Naive thymus-derived CD4-positive, alpha-beta T cell (primary cell): ENCODE data around the gene MRPS34. TPM values are rescaled to one million over a fixed set of nuclear protein-coding genes. Genes with fewer than 3 reads are reported as not detected.

Experiments used
- ATAC-seq: fragments of 150-1000 bp; cut with Tn5 transposase; 2 replicates; pipeline ENCODE4 v1.10.0; 2021; ENCODE audit warnings: mild to moderate bottlenecking, moderate library complexity
- CTCF ChIA-PET: fragments of 350-600 bp; sonication (Branson Sonifier 250); formaldehyde crosslinking; loops from one replicate; lab custom pipeline; 2021; ENCODE audit warnings: antibody characterized with exemption; lab: Charles Lee
- POLR2A ChIA-PET: fragments of 350-600 bp; sonication (Branson Sonifier 250); formaldehyde crosslinking; loops from one replicate; lab custom pipeline; 2021; ENCODE audit warnings: antibody characterized with exemption, inconsistent platforms; lab: Charles Lee
- DNase-seq, 9 donors: peaks; one replicate each; pipeline versions ENCODE4 v3.0.0 to v3.0.0-alpha.2; 2020 to 2022; ENCODE audit warnings: mixed read lengths in 1 of 9
- H3K27ac ChIP-seq: one replicate; pipeline ENCODE4 v1.7.0; 2013; ENCODE audit warnings: mild to moderate bottlenecking, low read depth, low read length, moderate library complexity
- H3K27me3 ChIP-seq, 2 donors: one replicate each; pipeline ENCODE4 v1.7.0; 2013; ENCODE audit warnings: low read length in 2 of 2, mild to moderate bottlenecking in 2 of 2, moderate library complexity in 2 of 2; ENCODE audit not compliant: control insufficient read depth in 2 of 2, insufficient read depth in 2 of 2
- H3K36me3 ChIP-seq, 3 experiments: 1 replicate in 2 of 3; 2 replicates in 1 of 3; pipeline ENCODE4 v1.7.0; 2013; ENCODE audit warnings: low read length in 3 of 3, mild to moderate bottlenecking in 3 of 3, moderate library complexity in 1 of 3; ENCODE audit not compliant: insufficient read depth in 3 of 3, control insufficient read depth in 2 of 3
- H3K4me1 ChIP-seq, 2 donors: one replicate each; pipeline ENCODE4 v1.7.0; 2013; ENCODE audit warnings: low read length in 2 of 2, mild to moderate bottlenecking in 2 of 2, moderate library complexity in 1 of 2; ENCODE audit not compliant: control insufficient read depth in 2 of 2, insufficient read depth in 2 of 2
- H3K4me3 ChIP-seq: 2 replicates; pipeline ENCODE4 v1.7.0; 2013; ENCODE audit warnings: mild to moderate bottlenecking, low read length
- H3K9me3 ChIP-seq, 3 experiments: 1 replicate in 2 of 3; 2 replicates in 1 of 3; pipeline ENCODE4 v1.7.0; 2013; ENCODE audit warnings: low read length in 3 of 3; ENCODE audit not compliant: control insufficient read depth in 2 of 3
- H3K27ac Mint-ChIP-seq, 9 donors: one replicate each; pipeline ENCODE4 v1.8.0; 2020 to 2022; ENCODE audit warnings: mixed read lengths in 9 of 9, mild to moderate bottlenecking in 8 of 9, moderate library complexity in 5 of 9, inconsistent platforms in 2 of 9
- H3K27me3 Mint-ChIP-seq, 5 donors: one replicate each; pipeline ENCODE4 v1.8.0; 2021 to 2022; ENCODE audit warnings: mixed read lengths in 5 of 5, mild to moderate bottlenecking in 1 of 5
- H3K36me3 Mint-ChIP-seq, 5 donors: one replicate each; pipeline ENCODE4 v1.8.0; 2020 to 2022; ENCODE audit warnings: mixed read lengths in 5 of 5, mild to moderate bottlenecking in 3 of 5, inconsistent platforms in 1 of 5
- H3K4me1 Mint-ChIP-seq, 7 donors: one replicate each; pipeline ENCODE4 v1.8.0; 2020 to 2022; ENCODE audit warnings: mixed read lengths in 7 of 7, mild to moderate bottlenecking in 3 of 7, inconsistent platforms in 1 of 7
- H3K4me3 Mint-ChIP-seq, 10 donors: one replicate each; pipeline ENCODE4 v1.8.0; 2020 to 2022; ENCODE audit warnings: mild to moderate bottlenecking in 10 of 10, mixed read lengths in 10 of 10, moderate library complexity in 6 of 10, inconsistent platforms in 2 of 10
- H3K9me3 Mint-ChIP-seq, 11 donors: one replicate each; pipeline ENCODE4 v1.8.0; 2020 to 2022; ENCODE audit warnings: mixed read lengths in 11 of 11, mild to moderate bottlenecking in 4 of 11, inconsistent platforms in 1 of 11, moderate library complexity in 1 of 11
- intact Hi-C, 2 donors: fragments of 100-400 bp; cut with micrococcal nuclease; formaldehyde crosslinking; loops; one replicate each; pipeline ENCODE4 v1.15.1; 2023
- polyA plus RNA-seq, 2 donors: library from polyadenylated mRNA; unstranded; fragments of 300-500 nt; fragmentation: Illumina TruSeq; gene quantifications; one replicate each; pipeline ENCODE4 v1.2.3, GENCODE V29; 2021
- total RNA-seq, 6 experiments: library from RNA in 5 of 6; stranded (reverse) in 5 of 6; gene quantifications; 1 replicate in 5 of 6; 2 replicates in 1 of 6; pipeline ENCODE4 v1.2.3 and lab custom pipeline; 2021 to 2026

Gene MRPS34
- total and polyA plus RNA-seq, 7 experiments from 2014 or later, result 41.6 to 162 (median 60.9) TPM

GRCh38 chr16:1776672-1776955 lies 3.7 kb upstream of the MRPS34 start:
- DNase-seq (no peak), ATAC-seq (no peak)
- Mint-ChIP-seq H3K4me1 (peaks cover 8 to 37% (median 16%) of the 10 kb centered on the region in 7 donors), H3K27me3 (peaks cover 0 to 2% (median 0%) of the 10 kb centered on the region in 5 donors), H3K27ac (no peak overlapping the region), H3K9me3 (peaks cover 0 to 3% (median 0%) of the 10 kb centered on the region in 11 donors), H3K36me3 (peaks cover 0 to 8% (median 0%) of the 10 kb centered on the region in 5 donors), H3K4me3 (peak overlapping the region in 2 of 10 donors; percentile 16 to 18)
- H3K36me3 ChIP-seq, result peaks cover 0 to 60% (median 0%) of the 10 kb centered on the region in 3 experiments
- intact Hi-C loops, result loop anchor here in 1 of 2 donors (10.0 kb wide), 1 partner anchor 432 kb away; no protein-coding TSS in a partner anchor
- peaks cover 18 to 28% of the 10 kb centered on the region in 2 donors for H3K4me1 ChIP-seq
- ChIA-PET CTCF (no interaction called here), POLR2A (no interaction called here)
- H3K9me3 ChIP-seq, result no peaks in the 10 kb centered on the region
- no peak overlapping the region for H3K27ac ChIP-seq
- no peaks in the 10 kb centered on the region for H3K27me3 ChIP-seq
- H3K4me3 ChIP-seq, result no peak overlapping the region

DNA sequence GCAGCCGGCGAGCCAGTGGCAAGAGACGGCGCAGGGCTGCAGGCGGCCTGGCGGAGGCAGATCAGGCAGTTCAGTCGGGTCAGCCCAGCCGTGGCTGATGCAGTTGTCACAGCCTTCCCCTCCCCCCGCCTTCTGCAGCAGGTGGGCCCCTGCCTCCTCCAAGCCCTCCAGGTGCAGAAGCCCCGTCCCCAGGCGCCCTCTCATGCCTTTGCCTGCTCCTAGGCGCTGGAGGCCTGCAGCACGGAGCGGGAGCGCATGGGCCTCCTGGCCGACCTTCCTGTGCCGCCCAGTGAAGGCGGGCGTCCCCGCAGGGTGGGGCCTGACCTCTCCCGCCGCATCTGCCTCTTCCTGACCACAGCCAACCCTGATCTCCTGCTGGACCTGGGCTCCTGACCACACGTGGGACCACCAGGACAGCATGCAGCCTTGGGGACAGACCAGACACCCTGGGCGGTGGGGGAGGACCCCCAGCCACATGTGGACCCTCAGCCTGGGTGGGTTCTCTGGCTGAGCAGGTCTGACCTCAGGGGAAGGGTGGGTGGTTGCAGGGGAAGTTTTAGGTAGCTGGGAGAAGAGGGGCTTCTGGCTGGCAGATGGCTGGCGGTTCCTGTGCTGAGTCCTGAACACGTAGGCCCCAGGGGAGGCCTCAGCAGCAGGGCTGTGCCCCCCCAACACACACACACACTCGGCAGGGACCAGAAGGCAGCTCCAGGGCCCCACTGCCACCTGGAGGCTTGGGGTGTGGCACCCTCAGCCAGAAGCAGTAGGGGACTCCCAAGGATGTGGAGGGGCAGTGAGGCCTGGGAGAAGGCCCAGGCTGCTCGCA lies 3.1 kb upstream of the MRPS34 start:
- DNase-seq (no peak), ATAC-seq (no peak)
- Histone ChIP-seq H3K27ac (no peak overlapping the region), H3K4me3 (no peak overlapping the region), H3K36me3 (peaks cover 0 to 60% (median 0%) of the 10 kb centered on the region in 3 experiments), H3K4me1 (peaks cover 12 to 24% of the 10 kb centered on the region in 2 donors), H3K9me3 (no peaks in the 10 kb centered on the region), H3K27me3 (no peaks in the 10 kb centered on the region)
- intact Hi-C loops, result loop anchor here in 1 of 2 donors (10.0 kb wide), 1 partner anchor 431 kb away; no protein-coding TSS in a partner anchor
- peaks cover 0 to 2% (median 0%) of the 10 kb centered on the region in 5 donors for H3K27me3 Mint-ChIP-seq
- H3K36me3 Mint-ChIP-seq, result peaks cover 0 to 8% (median 0%) of the 10 kb centered on the region in 5 donors
- peaks cover 8 to 31% (median 12%) of the 10 kb centered on the region in 7 donors for H3K4me1 Mint-ChIP-seq
- H3K27ac Mint-ChIP-seq, result no peak overlapping the region
- peak overlapping the region in 3 of 10 donors; percentile 16 to 47 (median 18) for H3K4me3 Mint-ChIP-seq
- CTCF ChIA-PET, result no interaction called here
- POLR2A ChIA-PET, result no interaction called here
- peaks cover 0 to 3% (median 0%) of the 10 kb centered on the region in 11 donors for H3K9me3 Mint-ChIP-seq

DNA sequence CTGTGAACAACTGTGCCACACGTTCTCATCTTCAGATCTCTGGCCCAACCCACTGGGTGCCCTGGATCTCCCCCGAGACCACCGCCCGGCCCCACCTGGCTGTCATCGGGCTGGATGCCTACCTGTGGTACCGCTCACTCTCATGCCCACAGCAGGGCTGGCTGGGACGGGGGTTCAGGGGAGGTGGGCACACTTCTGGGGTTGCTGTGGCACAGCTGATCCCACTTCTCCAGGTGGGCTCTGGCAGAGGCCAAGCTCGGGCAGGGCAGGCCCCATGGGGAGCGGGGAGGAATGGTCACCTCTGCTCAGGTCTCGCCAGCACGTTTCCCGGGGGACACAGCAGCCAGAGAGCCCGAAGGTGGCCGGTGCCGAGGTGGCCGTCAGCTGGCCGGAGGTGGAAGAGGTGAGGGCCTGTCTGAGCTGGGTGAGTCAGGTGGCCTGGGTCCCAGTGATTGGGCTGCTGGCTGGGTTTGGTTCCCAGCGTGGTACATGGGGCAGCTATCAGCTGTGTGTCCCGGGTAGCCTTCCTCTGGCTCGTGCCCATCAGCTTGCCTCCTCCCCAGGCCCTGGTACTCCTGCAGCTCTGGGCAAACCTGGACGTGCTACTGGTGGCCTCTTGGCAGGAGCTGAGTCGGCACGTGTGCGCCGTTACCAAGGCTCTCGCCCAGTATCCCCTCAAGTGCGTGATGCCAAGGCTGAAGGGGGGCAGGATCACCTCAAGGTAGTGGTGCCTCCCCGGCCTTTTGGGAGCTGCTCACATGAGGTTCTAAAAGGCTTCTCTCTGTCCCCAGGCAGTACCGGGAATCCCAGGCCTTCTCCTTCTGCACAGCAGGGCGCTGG lies 2.3 kb upstream of the MRPS34 start:
- Histone ChIP-seq H3K27me3 (no peaks in the 10 kb centered on the region), H3K4me3 (no peak overlapping the region), H3K27ac (no peak overlapping the region), H3K36me3 (peaks cover 0 to 59% (median 0%) of the 10 kb centered on the region in 3 experiments), H3K4me1 (peaks cover 13 to 25% of the 10 kb centered on the region in 2 donors), H3K9me3 (no peaks in the 10 kb centered on the region)
- Mint-ChIP-seq H3K9me3 (peaks cover 0 to 3% (median 0%) of the 10 kb centered on the region in 11 donors), H3K4me1 (peaks cover 8 to 24% (median 10%) of the 10 kb centered on the region in 7 donors), H3K27ac (peak overlapping the region in 1 of 9 donors; percentile 62), H3K27me3 (peaks cover 0 to 2% (median 0%) of the 10 kb centered on the region in 5 donors), H3K36me3 (peaks cover 0 to 8% (median 0%) of the 10 kb centered on the region in 5 donors), H3K4me3 (peak overlapping the region in 8 of 10 donors; percentile 20 to 91 (median 42))
- DNase-seq (no peak), ATAC-seq (no peak)
- intact Hi-C loops, result loop anchor here in 1 of 2 donors (10.0 kb wide), 1 partner anchor 430 kb away; no protein-coding TSS in a partner anchor
- ChIA-PET CTCF (interaction anchor here (1.4 kb wide), 1 partner anchor 7 kb away, joined by 8 read pairs; the partner anchor contains the start of genes NUBP2 and SPSB3), POLR2A (interaction anchor here (1.1 to 7.9 kb wide), 5 partner anchors 6 to 69 kb away, joined by 3 to 93 read pairs (median 5); partner anchors contain the start of genes FAHD1, HAGH, MAPK8IP3 and NUBP2)

GRCh38 chr16:1774448-1774780 lies 1.5 kb upstream of the MRPS34 start:
- H3K36me3 Mint-ChIP-seq, result peaks cover 0 to 9% (median 0%) of the 10 kb centered on the region in 5 donors
- peak overlapping the region; percentile 85 for H3K27ac ChIP-seq
- ChIA-PET POLR2A (interaction anchor here (1.1 to 7.9 kb wide), 5 partner anchors 7 to 69 kb away, joined by 3 to 93 read pairs (median 5); partner anchors contain the start of genes FAHD1, HAGH, MAPK8IP3 and NUBP2), CTCF (interaction anchor here (0.6 to 1.4 kb wide), 2 partner anchors 8 to 84 kb away, joined by 3 to 8 read pairs; partner anchors contain the start of genes NUBP2 and SPSB3)
- DNase-seq (no peak), ATAC-seq (no peak)
- H3K4me3 Mint-ChIP-seq, result peak overlapping the region in 5 of 10 donors; percentile 6 to 91 (median 58)
- no peaks in the 10 kb centered on the region for H3K27me3 ChIP-seq
- H3K36me3 ChIP-seq, result peaks cover 0 to 51% (median 0%) of the 10 kb centered on the region in 3 experiments
- no peak overlapping the region for H3K4me3 ChIP-seq
- no peaks in the 10 kb centered on the region for H3K9me3 ChIP-seq
- peak overlapping the region in 1 of 9 donors; percentile 59 for H3K27ac Mint-ChIP-seq
- H3K4me1 ChIP-seq, result peaks cover 13 to 26% of the 10 kb centered on the region in 2 donors
- peaks cover 8 to 23% (median 13%) of the 10 kb centered on the region in 7 donors for H3K4me1 Mint-ChIP-seq
- H3K27me3 Mint-ChIP-seq, result peaks cover 0 to 2% (median 0%) of the 10 kb centered on the region in 5 donors
- intact Hi-C loops, result loop anchor here in 1 of 2 donors (5.0 to 10.0 kb wide), 3 partner anchors 242 to 493 kb away; partner anchors contain the start of genes RNPS1 and TMEM204
- H3K9me3 Mint-ChIP-seq, result peaks cover 0 to 3% (median 0%) of the 10 kb centered on the region in 11 donors

DNA sequence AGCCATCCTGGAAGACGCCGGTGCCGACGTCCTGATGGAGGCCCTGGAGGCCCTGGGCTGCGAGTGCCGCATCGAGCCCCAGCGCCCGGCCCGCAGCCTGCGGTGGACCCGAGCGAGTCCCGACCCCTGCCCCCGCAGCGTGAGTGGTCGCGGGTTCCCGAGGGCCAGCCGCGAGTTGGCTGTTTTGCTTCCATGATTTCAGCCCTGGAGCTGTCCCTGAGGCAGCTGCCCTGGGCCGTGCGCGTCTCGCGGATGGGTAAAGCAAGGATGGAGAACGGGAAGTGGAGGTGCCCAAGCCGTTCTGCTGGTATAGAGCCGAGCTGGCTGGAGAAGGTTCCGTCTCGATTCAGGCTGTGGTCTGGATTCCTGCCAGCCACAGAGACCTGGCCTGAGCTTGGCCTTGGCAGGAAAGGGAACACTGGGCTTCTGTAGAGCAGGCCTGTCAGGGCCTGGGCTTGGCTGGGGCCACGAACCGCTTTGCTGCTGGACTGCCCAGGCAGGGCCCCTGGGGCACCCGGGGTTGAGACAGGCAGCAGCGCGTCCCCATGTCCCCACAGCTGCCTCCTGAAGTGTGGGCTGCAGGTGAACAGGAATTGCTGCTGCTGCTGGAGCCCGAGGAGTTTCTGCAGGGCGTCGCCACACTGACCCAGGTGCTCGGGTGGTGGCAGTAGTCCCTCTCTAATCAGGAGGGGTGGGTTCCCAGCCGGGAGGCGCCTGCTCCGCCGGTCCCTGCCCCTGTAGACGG lies 941 bp upstream of the MRPS34 start:
- Mint-ChIP-seq H3K27ac (peak overlapping the region in 6 of 9 donors; percentile 43 to 92 (median 61)), H3K27me3 (peaks cover 0 to 2% (median 0%) of the 10 kb centered on the region in 5 donors), H3K4me1 (peaks cover 8 to 23% (median 11%) of the 10 kb centered on the region in 7 donors), H3K9me3 (peaks cover 0 to 3% (median 0%) of the 10 kb centered on the region in 11 donors), H3K36me3 (peaks cover 0 to 9% (median 0%) of the 10 kb centered on the region in 5 donors), H3K4me3 (peak overlapping the region; percentile 74 to 99 (median 96))
- Histone ChIP-seq H3K27ac (peak overlapping the region; percentile 85), H3K4me1 (peaks cover 13 to 26% of the 10 kb centered on the region in 2 donors), H3K9me3 (no peaks in the 10 kb centered on the region), H3K27me3 (no peaks in the 10 kb centered on the region), H3K36me3 (peaks cover 0 to 47% (median 0%) of the 10 kb centered on the region in 3 experiments), H3K4me3 (peak overlapping the region; percentile 70)
- intact Hi-C loops, result loop anchor here (1.0 to 10.0 kb wide), 10 partner anchors 8 to 493 kb away; partner anchors contain the start of genes CRAMP1 (in 2 of the 2), HAGH (in 2 of the 2), IFT140 (in 2 of the 2) and MAPK8IP3 (in 2 of the 2)
- peak in 1 of 9 donors; percentile 38 for DNase-seq
- peak; percentile 4 for ATAC-seq
- ChIA-PET POLR2A (interaction anchor here (1.1 to 7.9 kb wide), 5 partner anchors 8 to 68 kb away, joined by 3 to 93 read pairs (median 5); partner anchors contain the start of genes FAHD1, HAGH, MAPK8IP3 and NUBP2), CTCF (interaction anchor here (0.6 to 1.4 kb wide), 2 partner anchors 9 to 84 kb away, joined by 3 to 8 read pairs; partner anchors contain the start of genes NUBP2 and SPSB3)
